Aorta (tissue), 5 donors: ENCODE data around the gene SCAMP5. TPM values are rescaled to one million over a fixed set of nuclear protein-coding genes. Genes with fewer than 3 reads are reported as not detected.

Experiments used
- ATAC-seq: fragments of 200-7000 bp; cut with Tn5 transposase; one replicate; pipeline ENCODE4 v1.9.1; 2022; ENCODE audit warnings: moderate library complexity; ENCODE audit not compliant: low FRiP score
- DNase-seq, 2 donors: peaks; one replicate each; pipeline ENCODE4 v3.0.0-alpha.2; 2020
- H3K27ac ChIP-seq, 2 donors: one replicate each; pipeline ENCODE4 v1.5.1; 2013; ENCODE audit warnings: low read length in 2 of 2, mild to moderate bottlenecking in 2 of 2, moderate library complexity in 2 of 2, control low read depth in 1 of 2, inconsistent platforms in 1 of 2, low read depth in 1 of 2
- H3K27me3 ChIP-seq, 2 donors: one replicate each; pipeline ENCODE4 v1.6.1; 2013; ENCODE audit warnings: control low read depth in 1 of 2, low read length in 1 of 2, mild to moderate bottlenecking in 1 of 2, moderate library complexity in 1 of 2; ENCODE audit not compliant: insufficient read depth in 2 of 2, control insufficient read depth in 1 of 2
- H3K36me3 ChIP-seq, 2 donors: one replicate each; pipeline ENCODE4 v1.6.1; 2013; ENCODE audit warnings: control low read depth in 1 of 2, low read length in 1 of 2, mild to moderate bottlenecking in 1 of 2; ENCODE audit not compliant: insufficient read depth in 2 of 2, control insufficient read depth in 1 of 2
- H3K4me1 ChIP-seq, 2 donors: one replicate each; pipeline ENCODE4 v1.6.1; 2013; ENCODE audit warnings: low read length in 2 of 2, control low read depth in 1 of 2, mild to moderate bottlenecking in 1 of 2, moderate library complexity in 1 of 2; ENCODE audit not compliant: insufficient read depth in 2 of 2, control insufficient read depth in 1 of 2
- H3K4me3 ChIP-seq, 2 donors: one replicate each; pipeline ENCODE4 v1.5.1; 2013; ENCODE audit warnings: low read length in 2 of 2, control low read depth in 1 of 2, mild to moderate bottlenecking in 1 of 2
- H3K9me3 ChIP-seq: one replicate; pipeline ENCODE4 v1.6.1; 2013; ENCODE audit warnings: mild to moderate bottlenecking, low read length; ENCODE audit not compliant: control insufficient read depth
- WGBS, 2 donors: extraction: QIAGEN DNeasy Blood & Tissue Kit; methylation state at CpG; one replicate each; pipeline ENCODE4 v1.1.7; 2013; 5-methylcytosine and 5-hydroxymethylcytosine counted together
- intact Hi-C, 2 donors: fragments of 100-400 bp; cut with DNase I; formaldehyde crosslinking; loops; one replicate each; pipeline versions ENCODE4 v1.14.2 to v1.15.0; 2022
- polyA plus RNA-seq, 2 donors: library from polyadenylated mRNA; stranded (reverse); fragments of 200-250 nt; gene quantifications; one replicate each; pipeline ENCODE4 v1.2.3, GENCODE V29; 2013
- total RNA-seq, 2 donors: library from RNA; stranded (reverse); fragmentation: NEBNext Ultra II Directional; extraction: Animal tissue kit (Norgen Biotek cat#: 25700); gene quantifications; one replicate each; pipeline ENCODE4 v1.2.1, GENCODE V29; 2021
- donor health status: healthy with polysubstance abuse.
- donor health status: Bipolar disorder and iron deficiency.
- donor health status: DM: no; HTN: no; CAD: no.
- donor health status: DM: no; HTN: no; CAD: no.
- donor health status: DM: yes; HTN: yes; CAD: no.

Gene SCAMP5
- total and polyA plus RNA-seq, 4 donors, result 0.64 to 9.4 (median 4.7) TPM

GRCh38 chr15:75022783-75023180 lies 27.4 kb downstream of the SCAMP5 start:
- no peak for DNase-seq
- Histone ChIP-seq H3K4me1 (no peaks in the 10 kb centered on the region), H3K9me3 (no peaks in the 10 kb centered on the region), H3K27ac (no peak overlapping the region), H3K27me3 (no peaks in the 10 kb centered on the region), H3K36me3 (no peaks in the 10 kb centered on the region), H3K4me3 (no peak overlapping the region)
- no peak for ATAC-seq
- intact Hi-C loops, result no loop called here
- WGBS, 2 donors, result 98 to 100% methylated on average over 2 of the region's 2 CpGs

- Histone ChIP-seq H3K36me3 (no peaks in the 10 kb centered on the region), H3K27ac (peak within 1 kb of the TSS in 1 of 2 donors; percentile 49), H3K9me3 (no peaks in the 10 kb centered on the region), H3K4me1 (no peaks in the 10 kb centered on the region), H3K27me3 (no peaks in the 10 kb centered on the region), H3K4me3 (peak within 1 kb of the TSS; percentile 62 to 66)
- 3% methylated on average over 34 to 40 of the region's 40 CpGs for WGBS, 2 donors
- DNase-seq (peak; percentile 98 to 99), ATAC-seq (peak; percentile 99)
- intact Hi-C loops, result no loop called here
Observed at GRCh38 chr15:75023181-75023871, 28.0 kb downstream of the SCAMP5 start, which contains the start of gene PPCDC. TSS of gene PPCDC (plus strand) at chr15:75023590. CDS start at chr15:75028319, 4,729 bp downstream.

GRCh38 chr15:75023872-75024636 lies 28.7 kb downstream of the SCAMP5 start:
- Histone ChIP-seq H3K36me3 (no peaks in the 10 kb centered on the region), H3K4me1 (no peaks in the 10 kb centered on the region), H3K27ac (peak overlapping the region in 1 of 2 donors; percentile 49), H3K27me3 (no peaks in the 10 kb centered on the region), H3K9me3 (no peaks in the 10 kb centered on the region), H3K4me3 (peak overlapping the region; percentile 62 to 66)
- intact Hi-C loops, result no loop called here
- DNase-seq (peak in 1 of 2 donors; percentile 56), ATAC-seq (peak; percentile 24)
- WGBS, 2 donors, result 12% methylated on average over 12 of the region's 12 CpGs

DNA sequence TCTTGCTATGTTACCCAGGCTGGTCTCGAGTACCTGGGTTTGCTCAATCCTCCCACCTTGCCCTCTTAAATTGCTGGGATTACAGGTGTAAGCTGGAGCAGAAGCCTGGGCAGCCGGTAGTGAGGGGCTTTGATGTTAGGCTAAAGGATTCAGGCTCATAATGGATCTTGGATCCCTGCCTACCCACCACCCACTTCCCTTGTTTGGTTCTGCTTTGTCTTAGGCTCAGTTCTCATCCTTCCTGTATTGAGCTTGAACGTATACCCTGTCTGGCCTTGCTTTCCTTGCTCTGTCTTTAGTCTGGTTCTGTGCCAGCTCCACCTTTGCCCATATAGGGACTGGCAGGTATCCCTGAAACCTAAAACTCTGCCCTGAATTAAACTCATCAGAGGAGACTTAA lies 29.7 kb downstream of the SCAMP5 start:
- intact Hi-C loops, result no loop called here
- WGBS, 2 donors, result 69 to 88% methylated on average over 3 of the region's 3 CpGs
- Histone ChIP-seq H3K27ac (no peak overlapping the region), H3K27me3 (no peaks in the 10 kb centered on the region), H3K4me3 (no peak overlapping the region), H3K9me3 (no peaks in the 10 kb centered on the region), H3K4me1 (no peaks in the 10 kb centered on the region), H3K36me3 (no peaks in the 10 kb centered on the region)
- DNase-seq (no peak), ATAC-seq (no peak)

- no peaks in the 10 kb centered on the region for H3K27me3 ChIP-seq
- intact Hi-C loops, result no loop called here
- 91 to 94% methylated on average over 5 of the region's 5 CpGs for WGBS, 2 donors
- DNase-seq, result no peak
- H3K4me3 ChIP-seq, result no peak overlapping the region
- H3K27ac ChIP-seq, result no peak overlapping the region
- H3K9me3 ChIP-seq, result no peaks in the 10 kb centered on the region
- no peak for ATAC-seq
- no peaks in the 10 kb centered on the region for H3K4me1 ChIP-seq
- no peaks in the 10 kb centered on the region for H3K36me3 ChIP-seq
Observed at GRCh38 chr15:75025548-75026260, 30.3 kb downstream of the SCAMP5 start.

GRCh38 chr15:75027551-75027950 lies 32.2 kb downstream of the SCAMP5 start:
- ATAC-seq (no peak), DNase-seq (no peak)
- no peaks in the 10 kb centered on the region for H3K9me3 ChIP-seq
- H3K27me3 ChIP-seq, result no peaks in the 10 kb centered on the region
- H3K4me1 ChIP-seq, result no peaks in the 10 kb centered on the region
- intact Hi-C loops, result no loop called here
- 90 to 92% methylated on average over 7 of the region's 7 CpGs for WGBS, 2 donors
- H3K36me3 ChIP-seq, result no peaks in the 10 kb centered on the region
- no peak overlapping the region for H3K4me3 ChIP-seq
- H3K27ac ChIP-seq, result no peak overlapping the region

GRCh38 chr15:75028991-75029377 lies 33.6 kb downstream of the SCAMP5 start:
- H3K36me3 ChIP-seq, result no peaks in the 10 kb centered on the region
- WGBS, 2 donors, result 45 to 52% methylated on average over 4 of the region's 4 CpGs
- no peak for DNase-seq
- no peak overlapping the region for H3K4me3 ChIP-seq
- intact Hi-C loops, result loop anchor here (1.0 to 2.0 kb wide), 2 partner anchors 14 to 175 kb away; no protein-coding TSS in a partner anchor
- H3K4me1 ChIP-seq, result no peaks in the 10 kb centered on the region
- no peaks in the 10 kb centered on the region for H3K27me3 ChIP-seq
- H3K27ac ChIP-seq, result no peak overlapping the region
- ATAC-seq, result no peak
- H3K9me3 ChIP-seq, result no peaks in the 10 kb centered on the region

DNA sequence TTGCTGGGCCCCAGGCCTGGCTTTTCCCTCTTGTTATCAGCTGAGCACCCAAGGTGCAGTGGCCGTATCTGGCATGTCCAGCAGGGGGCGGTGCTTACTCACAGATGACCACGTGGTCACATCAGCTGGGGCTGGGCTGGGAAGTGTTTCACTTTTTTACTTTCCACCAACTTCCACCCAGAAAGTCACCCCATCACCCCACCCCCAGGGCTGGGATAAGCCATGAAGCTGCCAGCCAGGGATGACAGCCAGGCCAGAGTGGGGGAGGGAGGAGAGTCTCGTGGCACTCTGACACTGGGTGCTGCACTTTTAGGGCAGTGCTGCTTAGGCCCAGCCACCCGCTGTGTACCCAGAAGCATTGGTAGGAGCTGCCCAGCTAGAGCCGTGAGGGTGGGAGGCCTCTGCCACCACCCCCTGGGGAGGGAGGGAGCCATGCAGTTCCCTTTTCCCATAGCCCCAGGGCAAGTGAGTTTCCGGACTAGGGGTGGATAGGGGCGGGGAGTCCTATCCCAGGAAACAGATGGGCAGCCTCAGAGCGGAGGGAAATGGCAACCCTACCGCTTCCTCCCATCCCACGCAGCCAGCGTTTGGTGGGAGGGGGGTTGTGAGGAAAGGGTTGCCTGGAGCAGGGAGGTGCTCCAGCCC lies 34.1 kb downstream of the SCAMP5 start:
- 2 to 4% methylated on average over 12 of the region's 12 CpGs for WGBS, 2 donors
- peak overlapping the region; percentile 15 to 26 for H3K27ac ChIP-seq
- H3K36me3 ChIP-seq, result no peaks in the 10 kb centered on the region
- peak; percentile 94 for ATAC-seq
- no peaks in the 10 kb centered on the region for H3K4me1 ChIP-seq
- no peak overlapping the region for H3K4me3 ChIP-seq
- no peaks in the 10 kb centered on the region for H3K27me3 ChIP-seq
- intact Hi-C loops, result loop anchor here (1.0 to 2.0 kb wide), 3 partner anchors 13 to 175 kb away; no protein-coding TSS in a partner anchor
- peak; percentile 97 to 99 for DNase-seq
- no peaks in the 10 kb centered on the region for H3K9me3 ChIP-seq
